ENCODE data around the gene NSA2.

The NSA2 gene

GRCh38 chr5:74816875-74817274, 49.8 kb downstream of the NSA2 start:
- no peak for DNase-seq (ENCODE audit: low read depth in 2 of 2)

- DNase-seq (ENCODE audit: low read depth in 2 of 2) = no peak
These were observed 55.2 kb downstream of the NSA2 start for GRCh38 chr5:74822288-74822687.

- no peak for DNase-seq (ENCODE audit: low read depth in 2 of 2)
These were observed 62.4 kb downstream of the NSA2 start for GRCh38 chr5:74829413-74829812.

All from stimulated activated CD8-positive, alpha-beta memory T cell treated with anti-CD3 and anti-CD28 coated beads, Interleukin-7, amount 100 ng/mL, for 1 hour (primary cell).